T-helper 2 cell (primary cell): ENCODE data around the gene HOXB9.

Source experiments
- DNase-seq, 5 experiments: peaks; one replicate each; pipeline versions ENCODE4 v3.0.0 to v3.0.0-alpha.2; 2012 to 2022

HOXB9 gene

DNA sequence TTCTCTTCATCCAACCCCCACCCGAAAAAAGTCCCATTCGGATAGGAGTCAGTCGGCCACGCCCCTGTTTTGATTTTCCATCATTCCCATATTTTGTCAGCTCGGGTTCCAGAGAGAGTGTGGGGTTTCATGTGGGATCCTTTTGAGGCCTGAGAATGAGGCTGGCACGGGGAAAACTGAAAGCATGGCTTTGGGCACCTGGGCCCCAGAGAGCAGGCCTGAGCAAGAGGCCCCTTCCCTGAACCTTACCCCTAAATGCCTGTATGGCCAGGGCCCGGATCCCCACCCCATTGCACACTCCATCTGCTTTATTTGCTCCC, 43.4 kb downstream of the HOXB9 start:
- no peak for DNase-seq

GRCh38 chr17:48579760-48580554, 46.2 kb downstream of the HOXB9 start:
- DNase-seq, result no peak

DNA sequence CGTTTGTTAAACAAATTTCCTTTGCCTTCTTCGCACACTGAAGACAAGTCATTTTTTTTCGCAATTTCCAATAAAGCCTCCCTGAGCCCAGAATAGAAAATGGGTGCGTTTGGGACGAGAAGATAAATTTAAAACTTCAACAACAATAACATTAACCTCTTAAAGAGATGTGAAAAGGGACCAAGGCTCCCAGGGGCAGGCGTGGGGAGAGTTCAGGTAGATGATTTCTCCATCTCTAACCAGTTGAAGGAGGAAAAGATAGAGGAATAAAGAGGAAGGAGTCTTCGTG, 46.7 kb downstream of the HOXB9 start:
- DNase-seq, result no peak

DNA sequence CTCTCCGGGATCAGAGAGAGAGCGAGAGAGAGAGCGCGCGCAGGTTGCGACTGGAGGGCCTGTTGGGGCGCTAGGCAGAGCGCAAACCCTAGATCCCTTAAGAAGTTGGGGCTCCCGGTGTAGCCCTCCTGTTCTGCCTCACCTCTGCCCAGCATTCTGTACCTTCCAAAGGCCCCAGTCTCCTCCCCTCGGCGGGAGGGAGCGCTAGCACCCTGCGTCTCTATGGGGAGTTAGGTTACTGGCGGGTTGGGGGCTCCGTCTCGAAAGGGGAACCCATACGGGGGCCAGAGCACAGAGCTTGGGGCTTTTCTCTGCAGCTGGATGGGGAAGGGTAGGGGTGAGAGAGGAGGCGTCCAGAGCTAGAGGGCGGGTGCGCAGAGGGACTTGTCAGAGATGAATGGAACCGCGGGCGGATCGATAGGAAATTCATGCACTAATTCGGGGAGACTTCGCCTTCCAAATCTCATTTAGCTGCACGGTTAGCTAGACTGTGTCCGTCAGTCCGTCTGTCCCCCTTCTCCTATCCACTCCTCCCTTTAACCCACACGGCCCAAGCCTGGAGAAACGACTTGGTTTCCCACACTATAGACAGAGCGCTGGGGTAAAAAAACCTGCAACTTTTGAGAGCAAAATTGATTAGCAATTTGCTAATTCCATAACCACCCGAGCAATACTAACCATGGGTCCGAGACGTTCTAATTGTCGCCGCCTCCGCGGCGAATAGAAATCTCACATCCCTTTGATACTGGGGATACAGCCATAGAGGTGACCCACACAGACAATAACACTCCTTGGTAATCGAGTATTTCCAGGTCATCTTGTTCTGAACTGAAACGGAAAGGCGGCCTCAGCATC, 47.3 kb downstream of the HOXB9 start:
- DNase-seq, result peak in 1 of 5 experiments; percentile 16

DNA sequence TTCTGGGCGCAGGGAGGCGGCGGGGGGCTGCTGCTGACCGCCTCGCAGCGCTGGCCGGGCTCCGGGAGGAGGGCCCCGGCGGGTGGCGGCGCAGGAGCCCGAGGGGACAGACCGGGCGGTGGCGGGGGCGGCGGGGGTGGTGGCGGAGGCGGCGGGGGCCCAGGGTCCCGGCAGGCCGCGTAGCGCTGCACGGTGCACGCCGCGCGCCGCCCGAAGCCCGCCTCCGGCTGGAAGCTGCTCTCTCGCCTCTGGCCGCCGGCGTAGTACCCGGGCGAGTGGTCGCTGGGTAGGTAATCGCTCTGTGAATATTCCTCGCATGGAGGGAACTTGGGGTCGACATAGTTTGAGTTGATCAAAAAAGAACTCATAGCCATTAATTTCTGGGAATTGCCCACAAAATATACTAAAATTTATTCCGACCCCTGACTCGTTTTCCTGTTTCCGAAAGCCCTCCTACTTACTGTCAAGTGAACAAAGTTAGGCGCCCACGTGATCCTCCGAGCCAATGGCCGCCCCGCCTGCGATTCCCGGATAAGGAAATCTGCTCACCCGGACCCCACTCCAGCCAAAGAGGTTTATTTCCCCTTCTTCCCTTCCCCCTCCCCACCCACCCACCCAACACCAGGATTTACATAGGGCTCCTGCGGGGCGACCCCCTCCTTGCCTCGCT, 48.1 kb downstream of the HOXB9 start, which contains the start of gene HOXB4:
HOXB4 (minus strand) TSS at position 405 of the 670 bp plus-strand sequence; CDS start at position 374, 31 bp downstream.
- peak; percentile 48 to 75 (median 64) for DNase-seq

DNA sequence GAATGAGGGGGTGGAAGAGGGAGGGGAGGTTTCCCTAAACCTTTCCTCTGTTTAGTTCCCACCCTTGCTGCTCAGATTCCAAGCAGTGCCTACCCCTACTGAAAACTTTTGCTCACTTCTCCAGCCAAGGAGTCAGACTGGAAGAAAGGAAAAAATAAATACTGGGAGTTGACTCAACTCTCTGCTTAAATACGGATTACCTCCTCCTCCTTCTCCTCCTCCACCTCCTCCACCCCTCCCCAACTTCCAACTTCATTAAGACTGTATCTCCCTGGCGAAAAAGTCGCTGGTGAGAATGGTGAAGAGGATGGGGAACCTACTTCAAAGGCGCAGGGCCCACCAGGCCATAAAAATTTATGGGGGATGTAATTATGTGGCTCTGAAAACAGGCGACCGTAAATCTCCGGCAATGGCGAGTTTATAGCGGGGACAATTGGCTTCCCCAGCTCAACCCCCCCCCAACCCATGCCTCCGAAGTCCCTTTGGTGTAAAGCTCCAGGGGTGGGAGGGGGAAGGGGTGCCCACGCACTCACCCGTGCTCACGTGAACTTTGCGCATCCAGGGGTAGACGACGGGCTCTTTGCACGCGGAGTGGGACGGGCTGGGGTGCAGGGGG, 48.7 kb downstream of the HOXB9 start:
- peak in 1 of 5 experiments; percentile 41 for DNase-seq

GRCh38 chr17:48576479-48577309, 49.5 kb downstream of the HOXB9 start:
- DNase-seq, result no peak

DNA sequence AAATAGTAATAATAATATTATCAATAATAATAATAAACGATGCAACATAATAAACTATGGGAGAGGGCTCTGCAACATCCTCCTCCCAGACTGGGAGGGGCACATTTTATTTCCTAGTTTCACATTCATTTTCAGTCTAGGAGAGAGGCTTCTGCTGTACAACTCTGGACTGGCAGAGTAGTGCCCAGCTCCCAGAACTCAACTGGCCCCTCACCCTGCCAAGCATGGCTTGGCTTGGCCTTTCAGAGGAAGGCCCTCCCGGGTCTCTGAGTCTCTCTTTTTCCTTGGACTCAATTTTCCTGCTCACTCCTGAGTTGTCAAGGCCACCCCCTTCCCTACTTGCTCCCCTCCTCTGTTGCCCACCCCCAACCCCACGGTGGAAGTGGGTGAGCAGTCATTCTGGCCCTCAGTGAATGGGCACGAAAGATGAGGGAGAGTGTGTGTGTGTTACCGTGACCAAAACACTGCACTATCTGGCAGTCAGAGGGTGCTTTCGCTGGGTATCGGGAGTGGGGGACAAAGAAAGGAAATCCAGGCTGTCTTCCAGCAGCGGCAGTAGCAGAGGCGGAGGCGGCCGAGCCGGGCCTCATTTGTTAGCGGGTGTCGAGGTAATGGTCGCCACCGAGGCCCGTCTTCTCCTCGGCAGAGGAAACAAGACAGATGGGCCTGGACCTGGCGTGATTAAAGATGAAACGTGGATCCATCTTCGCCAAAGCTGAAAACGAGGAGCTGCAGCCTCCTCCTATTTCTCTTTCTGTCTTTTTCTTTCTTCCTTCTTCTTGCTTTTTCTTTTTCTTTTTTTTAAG, 50.3 kb downstream of the HOXB9 start:
- DNase-seq, result no peak

DNA sequence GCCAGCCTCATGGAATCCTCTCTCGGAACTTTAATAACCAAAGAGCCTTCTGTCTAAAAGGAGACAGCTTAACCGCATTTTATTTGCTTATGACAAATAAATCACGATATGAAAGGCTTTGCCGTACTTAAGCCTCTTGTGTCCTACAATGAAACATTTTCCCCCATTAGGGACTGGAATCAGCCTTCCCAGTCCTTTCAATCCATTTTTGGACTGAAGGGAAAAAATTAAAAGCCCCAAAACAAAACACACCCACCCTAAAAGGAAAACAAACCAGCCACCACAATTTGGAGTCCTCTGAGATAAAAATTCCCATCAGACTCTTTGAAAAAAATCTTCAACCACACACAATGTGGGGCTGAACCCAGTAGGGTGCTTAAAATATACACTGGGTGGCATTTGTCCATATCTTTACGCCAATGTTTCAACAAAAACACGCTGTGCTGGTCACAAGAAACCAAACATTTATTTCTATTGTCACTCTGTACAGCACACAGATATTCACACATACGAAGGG, 51.0 kb downstream of the HOXB9 start:
- no peak for DNase-seq

DNA sequence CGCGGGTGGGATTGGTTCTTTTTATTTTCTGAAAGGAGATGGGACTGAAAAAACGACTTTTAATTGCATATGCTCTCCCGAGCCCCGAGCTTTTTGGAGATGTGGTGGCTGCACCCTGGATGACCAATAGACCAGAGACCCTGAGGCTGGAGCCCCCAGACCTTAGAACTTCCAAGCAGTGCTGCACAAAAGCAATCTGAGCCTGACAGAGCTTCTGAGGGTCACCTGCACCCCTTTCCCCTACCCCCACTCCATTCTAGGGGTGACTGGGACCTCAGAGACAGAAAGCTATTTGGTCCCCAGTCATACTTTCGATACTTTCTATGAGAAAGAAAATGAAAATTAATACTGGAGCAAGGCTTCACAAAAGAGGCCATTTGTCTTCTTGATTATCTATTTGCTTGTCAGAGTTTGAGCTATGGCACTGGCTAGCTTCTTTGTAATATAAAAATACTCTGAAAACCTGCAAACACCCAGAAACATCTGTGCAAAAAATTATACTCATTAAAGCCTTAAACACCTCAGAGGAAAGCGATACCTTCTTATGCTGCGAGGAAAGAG, 51.6 kb downstream of the HOXB9 start:
- no peak for DNase-seq

DNA sequence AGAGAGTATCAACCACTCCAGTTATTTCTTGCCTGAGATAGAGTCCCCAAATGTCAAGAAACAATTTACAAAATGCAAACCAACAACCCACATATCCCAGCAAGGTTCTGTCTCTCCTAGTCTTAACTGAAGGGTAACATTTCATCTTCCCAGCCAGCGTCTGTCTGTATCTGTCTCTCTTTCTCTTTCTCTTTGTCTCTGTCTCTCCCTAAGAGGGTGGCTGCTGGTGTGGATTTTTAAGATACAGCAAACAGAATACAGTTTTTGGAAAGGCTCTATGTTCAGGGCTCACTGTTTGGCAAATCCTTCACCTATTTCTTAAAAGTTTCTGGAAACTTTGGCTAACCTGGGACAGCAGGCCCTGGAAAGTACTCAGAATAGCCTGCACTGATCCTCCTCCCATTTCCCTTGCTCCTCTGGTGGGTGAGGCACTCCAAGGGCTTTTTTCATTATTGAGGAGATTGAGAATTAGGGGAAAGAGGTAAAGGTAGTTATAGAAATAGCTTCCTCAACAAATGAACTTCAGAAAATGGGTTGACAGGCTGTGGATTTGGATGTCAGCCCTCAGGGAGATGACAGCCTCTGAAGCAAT, 54.2 kb downstream of the HOXB9 start:
- no peak for DNase-seq
